Measurements from ENCODE around the gene F10. TPM values are rescaled to one million over a fixed set of nuclear protein-coding genes. Genes with fewer than 3 reads are reported as not detected.

The F10 gene
- total RNA-seq, 4 donors from 2014 or later: 4.1 to 22.5 (median 11.8) TPM

DNA sequence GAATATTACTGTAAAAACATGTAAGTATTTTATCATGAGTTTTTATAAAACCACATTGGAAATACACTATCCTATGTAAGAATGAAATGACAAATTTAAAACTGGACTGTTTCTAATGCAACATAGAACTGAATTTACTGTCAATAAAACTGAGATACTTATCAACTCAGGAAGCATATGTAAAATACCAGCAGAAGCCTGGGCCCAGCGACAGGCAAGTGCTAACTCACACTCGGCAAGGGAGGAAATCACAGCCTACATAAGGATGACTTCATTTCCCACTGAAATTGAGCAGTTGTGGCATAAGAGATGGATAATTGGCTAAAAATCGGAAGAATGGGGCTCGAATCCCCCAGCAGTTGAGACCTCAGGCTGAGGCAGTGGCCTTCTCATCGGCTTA is 47.9 kb downstream of the F10 start:
- H3K9me3 ChIP-seq: no peaks in the 10 kb centered on the region
- no peaks in the 10 kb centered on the region for H3K4me1 ChIP-seq
- no peak overlapping the region for H3K4me3 ChIP-seq
- H3K36me3 ChIP-seq: peaks cover 0 to 25% (median 0%) of the 10 kb centered on the region in 3 donors
- TF ChIP-seq POLR2A (IDR thresholded peaks at IDR 0.05): no peak
- TF ChIP-seq, protein P1, sequence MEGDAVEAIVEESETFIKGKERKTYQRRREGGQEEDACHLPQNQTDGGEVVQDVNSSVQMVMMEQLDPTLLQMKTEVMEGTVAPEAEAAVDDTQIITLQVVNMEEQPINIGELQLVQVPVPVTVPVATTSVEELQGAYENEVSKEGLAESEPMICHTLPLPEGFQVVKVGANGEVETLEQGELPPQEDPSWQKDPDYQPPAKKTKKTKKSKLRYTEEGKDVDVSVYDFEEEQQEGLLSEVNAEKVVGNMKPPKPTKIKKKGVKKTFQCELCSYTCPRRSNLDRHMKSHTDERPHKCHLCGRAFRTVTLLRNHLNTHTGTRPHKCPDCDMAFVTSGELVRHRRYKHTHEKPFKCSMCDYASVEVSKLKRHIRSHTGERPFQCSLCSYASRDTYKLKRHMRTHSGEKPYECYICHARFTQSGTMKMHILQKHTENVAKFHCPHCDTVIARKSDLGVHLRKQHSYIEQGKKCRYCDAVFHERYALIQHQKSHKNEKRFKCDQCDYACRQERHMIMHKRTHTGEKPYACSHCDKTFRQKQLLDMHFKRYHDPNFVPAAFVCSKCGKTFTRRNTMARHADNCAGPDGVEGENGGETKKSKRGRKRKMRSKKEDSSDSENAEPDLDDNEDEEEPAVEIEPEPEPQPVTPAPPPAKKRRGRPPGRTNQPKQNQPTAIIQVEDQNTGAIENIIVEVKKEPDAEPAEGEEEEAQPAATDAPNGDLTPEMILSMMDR (IDR thresholded peaks at IDR 0.05): no peak
- no peak overlapping the region for H3K27ac ChIP-seq
- H3K27me3 ChIP-seq: no peaks in the 10 kb centered on the region
- DNase-seq: no peak

DNA sequence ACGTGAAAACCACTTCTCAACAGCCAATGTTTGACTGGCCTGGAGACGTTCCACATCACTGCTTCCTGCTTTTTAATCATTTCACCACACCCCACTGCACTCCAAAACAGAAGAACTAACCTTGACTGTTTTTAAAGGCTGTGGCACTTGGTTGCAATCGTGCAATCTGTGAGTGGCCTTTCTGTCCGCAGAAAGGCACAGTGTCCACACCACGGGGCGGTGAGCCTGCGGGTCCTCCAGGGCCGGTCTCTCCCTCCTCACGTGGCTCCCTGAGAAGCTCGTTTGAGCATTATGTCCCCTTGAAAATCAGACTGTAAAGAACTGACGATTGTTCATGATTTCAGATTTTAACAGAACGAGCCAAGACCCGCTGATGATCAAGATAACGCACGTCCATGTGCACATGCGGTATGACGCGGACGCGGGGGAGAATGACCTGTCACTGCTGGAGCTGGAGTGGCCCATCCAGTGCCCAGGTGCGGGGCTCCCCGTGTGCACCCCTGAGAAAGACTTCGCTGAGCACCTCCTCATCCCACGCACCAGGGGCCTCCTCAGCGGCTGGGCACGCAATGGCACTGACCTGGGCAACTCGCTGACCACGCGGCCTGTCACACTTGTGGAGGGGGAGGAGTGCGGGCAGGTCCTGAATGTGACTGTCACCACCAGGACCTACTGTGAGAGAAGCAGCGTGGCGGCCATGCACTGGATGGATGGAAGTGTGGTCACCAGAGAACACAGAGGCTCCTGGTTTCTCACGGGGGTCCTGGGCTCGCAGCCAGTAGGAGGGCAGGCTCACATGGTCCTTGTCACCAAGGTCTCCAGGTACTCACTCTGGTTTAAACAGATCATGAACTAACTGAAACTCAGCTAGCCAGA is 48.9 kb downstream of the F10 start:
- Histone ChIP-seq H3K36me3 (peaks cover 0 to 33% (median 0%) of the 10 kb centered on the region in 3 donors), H3K4me1 (no peaks in the 10 kb centered on the region), H3K4me3 (no peak overlapping the region), H3K9me3 (no peaks in the 10 kb centered on the region), H3K27ac (no peak overlapping the region), H3K27me3 (no peaks in the 10 kb centered on the region)
- TF ChIP-seq POLR2A (IDR thresholded peaks at IDR 0.05): no peak
- TF ChIP-seq, protein P1 (IDR thresholded peaks at IDR 0.05): no peak
- DNase-seq: no peak

DNA sequence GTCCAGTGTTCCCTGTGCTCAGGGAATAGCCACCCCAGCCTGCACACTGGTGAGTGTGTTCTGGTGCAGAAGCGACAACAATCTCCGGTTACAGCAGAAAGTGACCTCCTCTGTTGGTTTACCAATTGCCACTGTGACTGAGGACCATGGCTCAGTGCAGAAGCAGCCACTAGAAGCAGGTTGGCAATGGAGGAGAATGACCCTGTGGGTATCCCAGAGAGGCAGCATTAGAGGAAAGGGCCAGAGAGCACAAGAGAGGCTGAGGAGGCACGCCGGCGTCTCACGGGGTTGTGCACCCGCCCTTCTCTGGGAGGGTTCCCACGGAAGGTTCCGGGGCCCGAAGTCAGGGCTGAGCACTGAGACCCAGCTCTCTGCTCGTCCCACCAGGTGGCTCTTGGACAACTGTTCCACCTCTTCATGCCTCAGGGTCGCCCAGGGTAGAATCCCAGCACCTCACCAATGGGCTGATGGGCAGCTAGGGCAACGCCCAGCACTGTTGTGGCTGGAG is 49.9 kb downstream of the F10 start:
- DNase-seq: no peak
- TF ChIP-seq, protein P1 (IDR thresholded peaks at IDR 0.05): no peak
- no peak for TF ChIP-seq POLR2A (IDR thresholded peaks at IDR 0.05)
- H3K36me3 ChIP-seq: peaks cover 0 to 43% (median 0%) of the 10 kb centered on the region in 3 donors

DNA sequence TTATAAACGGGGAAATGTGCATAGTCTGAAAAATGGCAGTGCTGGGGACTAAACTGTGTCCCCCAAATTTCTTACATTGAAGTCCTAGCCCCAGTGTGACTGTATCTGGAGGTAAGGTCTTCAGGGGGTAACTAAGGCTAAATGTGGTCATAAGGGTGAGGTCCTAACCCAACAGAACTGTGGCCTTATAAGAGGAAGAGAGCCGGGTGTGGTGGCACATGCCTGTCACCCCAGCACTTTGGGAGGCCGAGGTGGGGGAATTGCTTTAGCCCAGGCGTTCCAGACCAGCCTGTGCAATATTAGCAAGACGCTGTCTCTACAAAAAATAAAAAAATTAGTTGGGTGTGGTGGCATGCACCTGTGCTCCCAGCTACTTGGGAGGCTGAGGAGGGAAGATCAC is 53.7 kb downstream of the F10 start:
- no peaks in the 10 kb centered on the region for H3K27me3 ChIP-seq
- DNase-seq: no peak

More for the DNA sequence above, 49.9 kb downstream of the F10 start:
- H3K9me3 ChIP-seq: no peaks in the 10 kb centered on the region
- no peak overlapping the region for H3K4me3 ChIP-seq
- H3K4me1 ChIP-seq: no peaks in the 10 kb centered on the region
- H3K27ac ChIP-seq: no peak overlapping the region
- H3K27me3 ChIP-seq: no peaks in the 10 kb centered on the region

DNA sequence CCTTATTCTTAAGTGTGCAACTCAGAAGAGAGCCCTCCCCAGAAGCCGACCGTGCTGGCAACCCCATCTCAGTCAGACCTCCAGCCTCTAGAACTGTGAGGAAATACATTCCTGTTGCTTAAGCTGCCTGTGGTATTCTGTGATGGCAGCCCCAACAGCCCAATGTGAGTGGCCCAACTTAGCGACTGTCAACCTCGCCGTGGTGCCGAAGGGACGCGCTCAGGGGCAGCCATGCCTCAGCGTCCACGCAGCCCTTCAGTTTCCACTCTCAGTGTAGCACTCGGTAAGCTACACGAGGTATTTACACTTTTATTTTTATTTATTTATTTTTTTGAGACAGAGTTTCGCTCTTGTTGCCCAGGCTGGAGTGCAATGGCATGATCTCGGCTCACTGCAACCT is 54.2 kb downstream of the F10 start:
- DNase-seq: no peak
- Histone ChIP-seq H3K4me3 (no peak overlapping the region), H3K36me3 (peaks cover 0 to 76% (median 0%) of the 10 kb centered on the region in 3 donors), H3K27me3 (no peaks in the 10 kb centered on the region), H3K9me3 (no peaks in the 10 kb centered on the region), H3K4me1 (no peaks in the 10 kb centered on the region), H3K27ac (no peak overlapping the region)
- no peak for TF ChIP-seq POLR2A (IDR thresholded peaks at IDR 0.05)

More for the DNA sequence above, 53.7 kb downstream of the F10 start:
- Histone ChIP-seq H3K9me3 (no peaks in the 10 kb centered on the region), H3K36me3 (peaks cover 0 to 78% (median 0%) of the 10 kb centered on the region in 3 donors), H3K27ac (no peak overlapping the region), H3K4me1 (no peaks in the 10 kb centered on the region), H3K4me3 (no peak overlapping the region)
- TF ChIP-seq POLR2A (IDR thresholded peaks at IDR 0.05): no peak
- TF ChIP-seq, protein P1 (IDR thresholded peaks at IDR 0.05): no peak
